ENCODE measurements around the gene SLC12A1. TPM values are rescaled to one million over a fixed set of nuclear protein-coding genes. Genes with fewer than 3 reads are reported as not detected.

Gene SLC12A1
- total and polyA plus RNA-seq, 8 donors: 0.03 to 0.23 (median 0.05) TPM; not detected in 5

- DNase-seq: peak; percentile 47 to 81 (median 59)
- peaks cover 3 to 10% (median 4%) of the 10 kb centered on the region in 3 donors for H3K4me1 ChIP-seq
- no peaks in the 10 kb centered on the region for H3K27me3 ChIP-seq
- intact Hi-C loops (cut with DNase I): no loop called here
- peak; percentile 74 to 84 (median 76) for ATAC-seq
- H3K9me3 ChIP-seq: no peaks in the 10 kb centered on the region
- H3K4me3 ChIP-seq: peak overlapping the region; percentile 82 to 98 (median 90)
- no peak for FAIRE-seq
- WGBS, 2 donors: 1 to 2% methylated on average over 55 to 64 of the region's 64 CpGs
- H3K27ac ChIP-seq: peak overlapping the region; percentile 77 to 93 (median 90)
- peaks cover 0 to 9% (median 0%) of the 10 kb centered on the region in 3 donors for H3K36me3 ChIP-seq
- TF ChIP-seq CTCF (IDR thresholded peaks at IDR 0.05): no peak
Observed at GRCh38 chr15:48331796-48332641, 125.9 kb downstream of the SLC12A1 start.

DNA sequence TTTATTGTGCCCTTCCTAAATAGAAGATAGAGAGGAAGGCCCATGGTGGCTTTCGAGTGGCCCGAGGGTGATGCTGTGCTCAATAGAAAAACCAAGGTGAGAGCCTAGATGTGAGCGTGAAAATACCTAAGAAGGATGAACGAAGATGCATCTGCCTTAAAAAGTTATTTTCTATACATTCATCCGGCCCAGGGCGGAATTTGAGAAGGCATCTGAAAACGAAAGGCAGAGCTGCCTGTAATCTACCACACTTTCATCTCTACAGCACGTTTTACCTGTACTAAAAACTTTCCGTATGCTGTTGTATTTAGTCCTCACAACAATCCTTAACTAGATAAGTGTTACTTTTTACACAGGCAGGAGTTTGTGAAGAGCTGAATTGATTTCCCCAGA is 126.5 kb downstream of the SLC12A1 start:
- intact Hi-C loops (cut with DNase I): no loop called here
- FAIRE-seq (no peak), ATAC-seq (no peak), DNase-seq (no peak)
- Histone ChIP-seq H3K27ac (no peak overlapping the region), H3K4me3 (peak overlapping the region in 2 of 4 donors; percentile 82 to 93), H3K27me3 (no peaks in the 10 kb centered on the region), H3K9me3 (no peaks in the 10 kb centered on the region), H3K36me3 (peaks cover 0 to 9% (median 0%) of the 10 kb centered on the region in 3 donors), H3K4me1 (peaks cover 3 to 10% (median 4%) of the 10 kb centered on the region in 3 donors)
- WGBS, 2 donors: 59 to 73% methylated on average over 9 of the region's 9 CpGs
- no peak for TF ChIP-seq CTCF (IDR thresholded peaks at IDR 0.05)

DNA sequence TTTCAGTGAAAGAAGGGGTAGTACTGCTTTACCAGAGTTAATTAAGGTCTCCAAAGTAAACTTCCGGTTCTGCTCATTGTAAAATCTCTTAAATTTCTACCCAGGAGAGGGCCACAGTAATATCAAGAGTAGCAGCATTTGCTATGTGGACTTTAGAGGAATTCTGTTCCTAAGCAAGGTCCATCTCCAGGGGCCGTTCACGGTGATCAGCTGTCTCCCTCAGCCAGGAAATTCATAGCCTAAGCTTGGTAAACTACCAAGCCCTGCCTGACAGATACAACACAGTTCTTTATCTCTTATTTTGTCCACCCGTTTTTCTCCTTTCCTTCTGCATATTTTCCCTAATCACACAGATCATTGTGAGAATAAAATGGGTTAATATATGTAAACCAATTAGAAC is 127.4 kb downstream of the SLC12A1 start:
- H3K36me3 ChIP-seq: peaks cover 0 to 9% (median 0%) of the 10 kb centered on the region in 3 donors
- no peak overlapping the region for H3K27ac ChIP-seq
- no peak for ATAC-seq
- 55 to 58% methylated on average over 4 of the region's 4 CpGs for WGBS, 2 donors
- no peak overlapping the region for H3K4me3 ChIP-seq
- FAIRE-seq: no peak
- H3K27me3 ChIP-seq: no peaks in the 10 kb centered on the region
- H3K4me1 ChIP-seq: peaks cover 3 to 10% (median 4%) of the 10 kb centered on the region in 3 donors
- intact Hi-C loops (cut with DNase I): no loop called here
- DNase-seq: no peak
- no peaks in the 10 kb centered on the region for H3K9me3 ChIP-seq
- no peak for TF ChIP-seq CTCF (IDR thresholded peaks at IDR 0.05)

DNA sequence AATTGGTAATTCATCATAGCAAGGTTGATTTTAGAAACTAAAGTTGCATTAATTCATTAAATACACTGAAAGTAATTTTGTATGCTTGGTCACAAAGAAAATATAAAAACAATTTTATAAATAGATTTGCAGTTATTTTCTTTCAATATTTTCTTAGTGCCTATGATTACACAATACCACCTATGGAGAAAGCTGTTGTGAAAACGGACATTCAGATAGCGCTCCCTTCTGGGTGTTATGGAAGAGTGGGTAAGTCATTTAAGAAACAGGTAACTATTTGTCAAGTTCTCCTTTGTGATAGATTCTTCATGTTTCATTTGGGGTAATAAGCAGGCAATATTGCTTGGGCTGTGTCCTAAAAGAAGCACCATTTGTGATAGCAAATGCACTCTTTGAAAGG is 128.2 kb downstream of the SLC12A1 start:
- no peak for TF ChIP-seq CTCF (IDR thresholded peaks at IDR 0.05)
- ATAC-seq (no peak), FAIRE-seq (no peak), DNase-seq (no peak)
- peaks cover 0 to 9% (median 0%) of the 10 kb centered on the region in 3 donors for H3K36me3 ChIP-seq
- intact Hi-C loops (cut with DNase I): no loop called here
- H3K27ac ChIP-seq: no peak overlapping the region
- H3K4me1 ChIP-seq: peaks cover 3 to 10% (median 4%) of the 10 kb centered on the region in 3 donors
- no peaks in the 10 kb centered on the region for H3K27me3 ChIP-seq
- H3K9me3 ChIP-seq: no peaks in the 10 kb centered on the region
- 82 to 84% methylated on average over 2 of the region's 2 CpGs for WGBS, 2 donors
- no peak overlapping the region for H3K4me3 ChIP-seq

GRCh38 chr15:48336940-48337339 is 130.8 kb downstream of the SLC12A1 start:
- Histone ChIP-seq H3K9me3 (no peaks in the 10 kb centered on the region), H3K4me1 (peaks cover 0 to 3% (median 3%) of the 10 kb centered on the region in 3 donors), H3K4me3 (no peak overlapping the region), H3K36me3 (peaks cover 0 to 11% (median 0%) of the 10 kb centered on the region in 3 donors), H3K27me3 (no peaks in the 10 kb centered on the region), H3K27ac (no peak overlapping the region)
- FAIRE-seq (no peak), ATAC-seq (no peak), DNase-seq (no peak)
- no peak for TF ChIP-seq CTCF (IDR thresholded peaks at IDR 0.05)
- intact Hi-C loops (cut with DNase I): no loop called here
- WGBS, 2 donors: 83 to 86% methylated on average over 2 of the region's 2 CpGs
